Endodermal cell (in vitro differentiated cells): ENCODE measurements around the gene DCTN4. TPM values are rescaled to one million over a fixed set of nuclear protein-coding genes. Genes with fewer than 3 reads are reported as not detected.

Source experiments
- DNase-seq: peaks from one replicate; pipeline ENCODE4 v3.0.0-alpha.2; 2017
- H3K27ac ChIP-seq: 2 replicates; pipeline ENCODE4 v1.5.1; 2013; ENCODE audit warnings: mild to moderate bottlenecking, low read depth, low read length, moderate library complexity
- H3K27me3 ChIP-seq: 2 replicates; pipeline ENCODE4 v1.6.1; 2013; ENCODE audit warnings: mild to moderate bottlenecking, low read length, moderate library complexity; ENCODE audit not compliant: insufficient read depth, control insufficient read depth, poor library complexity, severe bottlenecking
- H3K36me3 ChIP-seq: 2 replicates; pipeline ENCODE4 v1.7.0; 2013; ENCODE audit warnings: mild to moderate bottlenecking, low read length, moderate library complexity; ENCODE audit not compliant: control insufficient read depth, insufficient read depth
- H3K4me1 ChIP-seq: one replicate; pipeline ENCODE4 v1.7.0; 2013; ENCODE audit warnings: low read length; ENCODE audit not compliant: control insufficient read depth, insufficient read depth
- H3K4me3 ChIP-seq: 2 replicates; pipeline ENCODE4 v1.5.1; 2013; ENCODE audit warnings: mild to moderate bottlenecking, low read length, moderate library complexity
- H3K9ac ChIP-seq: 2 replicates; pipeline ENCODE4 v1.6.1; 2013; ENCODE audit warnings: mild to moderate bottlenecking, low read length, moderate library complexity; ENCODE audit not compliant: poor library complexity, severe bottlenecking; ENCODE audit errors: extremely low read depth
- H3K9me3 ChIP-seq: 2 replicates; pipeline ENCODE4 v1.6.1; 2013; ENCODE audit warnings: mild to moderate bottlenecking, low read length, moderate library complexity; ENCODE audit not compliant: control insufficient read depth
- H3K27ac Mint-ChIP-seq: 2 replicates; pipeline ENCODE4 v1.8.0; 2020; ENCODE audit warnings: mixed read lengths
- H3K27me3 Mint-ChIP-seq: 2 replicates; pipeline ENCODE4 v1.8.0; 2021; ENCODE audit warnings: mild to moderate bottlenecking, mixed read lengths; ENCODE audit not compliant: insufficient read depth
- H3K36me3 Mint-ChIP-seq: 2 replicates; pipeline ENCODE4 v1.8.0; 2020; ENCODE audit warnings: low read depth, mixed read lengths
- H3K4me1 Mint-ChIP-seq: 2 replicates; pipeline ENCODE4 v1.8.0; 2020; ENCODE audit warnings: mixed read lengths
- H3K4me3 Mint-ChIP-seq: 2 replicates; pipeline ENCODE4 v1.8.0; 2020; ENCODE audit warnings: mild to moderate bottlenecking, moderate library complexity, mixed read lengths
- H3K9me3 Mint-ChIP-seq: 2 replicates; pipeline ENCODE4 v1.8.0; 2020; ENCODE audit warnings: mild to moderate bottlenecking, mixed read lengths
- CTCF ChIP-seq: fragments of 200-600 bp; sonication (generic); conservative IDR thresholded peaks from 2 replicates; pipeline ENCODE4 v1.5.0; 2021; ENCODE audit warnings: antibody characterized with exemption, mild to moderate bottlenecking
- WGBS, 2 experiments: methylation state at CpG; one replicate each; pipeline versions ENCODE4 v1.1.5 to v1.1.7; 2013; ENCODE audit warnings: missing lambda C conversion rate in 2 of 2, mixed read lengths in 1 of 2; ENCODE audit not compliant: insufficient coverage in 1 of 2, insufficient read length in 1 of 2; 5-methylcytosine and 5-hydroxymethylcytosine counted together
- total RNA-seq, 2 donors: library from RNA; stranded (reverse); fragmentation: NEBNext Ultra II Directional in 1 of 2; extraction: Animal tissue kit (Norgen Biotek cat#: 25700) in 1 of 2; gene quantifications; 2 replicates in 1 of 2; 3 replicates in 1 of 2; pipeline ENCODE4 v1.2.1, GENCODE V29; 2021

Gene DCTN4
- total RNA-seq, 2 donors from 2014 or later, result 51.5 to 64.3 TPM

GRCh38 chr5:150660108-150660831 lies 98.5 kb downstream of the DCTN4 start:
- Histone ChIP-seq H3K9me3 (no peaks in the 10 kb centered on the region), H3K4me3 (peak overlapping the region; percentile 33), H3K4me1 (peaks cover 15% of the 10 kb centered on the region), H3K27ac (no peak overlapping the region), H3K27me3 (no peaks in the 10 kb centered on the region), H3K9ac (no peak overlapping the region), H3K36me3 (no peaks in the 10 kb centered on the region)
- peaks cover 4% of the 10 kb centered on the region for H3K36me3 Mint-ChIP-seq
- peak overlapping the region; percentile 40 for H3K4me3 Mint-ChIP-seq
- 49 to 68% methylated on average over 2 to 4 of the region's 4 CpGs for WGBS, 2 experiments
- H3K27me3 Mint-ChIP-seq, result peaks cover 4% of the 10 kb centered on the region
- H3K9me3 Mint-ChIP-seq, result no peaks in the 10 kb centered on the region
- peak overlapping the region; percentile 86 for H3K27ac Mint-ChIP-seq
- H3K4me1 Mint-ChIP-seq, result peaks cover 37% of the 10 kb centered on the region
- TF ChIP-seq CTCF, result no peak
- DNase-seq, result peak; percentile 70

- Mint-ChIP-seq H3K27ac (peak overlapping the region; percentile 86), H3K27me3 (peaks cover 4% of the 10 kb centered on the region), H3K4me1 (peaks cover 37% of the 10 kb centered on the region), H3K9me3 (no peaks in the 10 kb centered on the region), H3K4me3 (no peak overlapping the region), H3K36me3 (no peaks in the 10 kb centered on the region)
- Histone ChIP-seq H3K36me3 (no peaks in the 10 kb centered on the region), H3K9ac (no peak overlapping the region), H3K9me3 (no peaks in the 10 kb centered on the region), H3K27me3 (no peaks in the 10 kb centered on the region), H3K27ac (no peak overlapping the region), H3K4me1 (peaks cover 15% of the 10 kb centered on the region), H3K4me3 (no peak overlapping the region)
- TF ChIP-seq CTCF, result no peak
- DNase-seq, result peak; percentile 37
- 93% methylated on average over 7 to 11 of the region's 11 CpGs for WGBS, 2 experiments
These were observed 99.3 kb downstream of the DCTN4 start for GRCh38 chr5:150659360-150660107.

GRCh38 chr5:150658699-150659265 lies 100.0 kb downstream of the DCTN4 start:
- peak; percentile 43 for TF ChIP-seq CTCF
- Histone ChIP-seq H3K27me3 (no peaks in the 10 kb centered on the region), H3K9ac (no peak overlapping the region), H3K4me3 (no peak overlapping the region), H3K27ac (no peak overlapping the region), H3K36me3 (no peaks in the 10 kb centered on the region), H3K9me3 (no peaks in the 10 kb centered on the region), H3K4me1 (peaks cover 15% of the 10 kb centered on the region)
- H3K4me3 Mint-ChIP-seq, result no peak overlapping the region
- no peaks in the 10 kb centered on the region for H3K9me3 Mint-ChIP-seq
- no peak overlapping the region for H3K27ac Mint-ChIP-seq
- H3K4me1 Mint-ChIP-seq, result peaks cover 37% of the 10 kb centered on the region
- no peaks in the 10 kb centered on the region for H3K36me3 Mint-ChIP-seq
- peak; percentile 65 for DNase-seq
- H3K27me3 Mint-ChIP-seq, result peaks cover 4% of the 10 kb centered on the region
- 72 to 79% methylated on average over 3 of the region's 3 CpGs for WGBS, 2 experiments

Other genes starting within 250 kb of the DCTN4 start
- 1 to 10 TPM; 4.2 to 4.5 TPM for gene SYNPO, start 118.4 kb downstream of the DCTN4 start, total RNA-seq
- 10 to 100 TPM; 12.4 to 15.8 TPM for gene MYOZ3, start 97.8 kb downstream of the DCTN4 start, total RNA-seq
- gene RBM22, start 58.0 kb downstream of the DCTN4 start, total RNA-seq, result 10 to 100 TPM; 42.7 to 44.3 TPM
- 1 to 10 TPM; 6.3 to 9.0 TPM for gene SMIM3, start 19.7 kb upstream of the DCTN4 start, total RNA-seq
- gene IRGM, start 87.5 kb upstream of the DCTN4 start, total RNA-seq, result not detected
- gene ZNF300, start 146.0 kb upstream of the DCTN4 start, total RNA-seq, result 10 to 100 TPM in 1 of 2 donors, 1 to 10 TPM in 1; 9.5 to 12.1 TPM